HL-60 (cell line): ENCODE results near the gene CACNA1H.

Experiments used
- GABPA ChIP-seq: IDR thresholded peaks from 2 replicates; pipeline ENCODE4 v1.6.1; 2012; ENCODE audit warnings: low read depth
- POLR2AphosphoS5 ChIP-seq: IDR thresholded peaks from 2 replicates; pipeline ENCODE4 v1.6.1; 2012; ENCODE audit warnings: low read depth
- TF ChIP-seq, protein P1 (sequence below): IDR thresholded peaks from one replicate; pipeline ENCODE4 v1.5.1; 2011; ENCODE audit warnings: low read length, control low read depth, inconsistent platforms; ENCODE audit not compliant: insufficient read depth
- TF ChIP-seq, protein P2 (sequence below): IDR thresholded peaks from 2 replicates; pipeline ENCODE4 v1.6.1; 2012; ENCODE audit warnings: low read depth; ENCODE audit not compliant: insufficient replicate concordance

DNA sequence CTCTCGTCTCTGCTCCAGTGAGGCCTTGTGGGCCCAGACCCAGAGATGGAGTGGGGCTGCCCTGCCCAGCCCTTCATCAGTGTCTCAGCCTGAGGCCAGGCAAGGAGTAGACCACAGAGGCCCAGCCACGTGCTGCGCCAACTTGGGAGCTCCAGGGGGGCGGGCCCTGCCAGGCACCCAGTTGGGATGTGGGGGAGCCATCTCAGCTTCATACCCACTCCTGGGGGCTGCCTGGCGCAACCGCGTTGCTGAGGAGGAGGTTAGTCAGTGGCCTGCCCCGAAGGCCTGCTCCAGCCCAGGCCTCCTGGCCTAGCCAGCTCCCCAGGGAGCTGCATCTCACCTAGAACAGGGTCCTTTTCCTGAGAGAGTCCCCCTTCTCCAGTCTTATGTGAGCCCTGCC is 60.3 kb downstream of the CACNA1H start:
- TF ChIP-seq, protein P1, sequence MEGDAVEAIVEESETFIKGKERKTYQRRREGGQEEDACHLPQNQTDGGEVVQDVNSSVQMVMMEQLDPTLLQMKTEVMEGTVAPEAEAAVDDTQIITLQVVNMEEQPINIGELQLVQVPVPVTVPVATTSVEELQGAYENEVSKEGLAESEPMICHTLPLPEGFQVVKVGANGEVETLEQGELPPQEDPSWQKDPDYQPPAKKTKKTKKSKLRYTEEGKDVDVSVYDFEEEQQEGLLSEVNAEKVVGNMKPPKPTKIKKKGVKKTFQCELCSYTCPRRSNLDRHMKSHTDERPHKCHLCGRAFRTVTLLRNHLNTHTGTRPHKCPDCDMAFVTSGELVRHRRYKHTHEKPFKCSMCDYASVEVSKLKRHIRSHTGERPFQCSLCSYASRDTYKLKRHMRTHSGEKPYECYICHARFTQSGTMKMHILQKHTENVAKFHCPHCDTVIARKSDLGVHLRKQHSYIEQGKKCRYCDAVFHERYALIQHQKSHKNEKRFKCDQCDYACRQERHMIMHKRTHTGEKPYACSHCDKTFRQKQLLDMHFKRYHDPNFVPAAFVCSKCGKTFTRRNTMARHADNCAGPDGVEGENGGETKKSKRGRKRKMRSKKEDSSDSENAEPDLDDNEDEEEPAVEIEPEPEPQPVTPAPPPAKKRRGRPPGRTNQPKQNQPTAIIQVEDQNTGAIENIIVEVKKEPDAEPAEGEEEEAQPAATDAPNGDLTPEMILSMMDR: no peak
- no peak for TF ChIP-seq POLR2AphosphoS5
- TF ChIP-seq GABPA: no peak
- TF ChIP-seq, protein P2, sequence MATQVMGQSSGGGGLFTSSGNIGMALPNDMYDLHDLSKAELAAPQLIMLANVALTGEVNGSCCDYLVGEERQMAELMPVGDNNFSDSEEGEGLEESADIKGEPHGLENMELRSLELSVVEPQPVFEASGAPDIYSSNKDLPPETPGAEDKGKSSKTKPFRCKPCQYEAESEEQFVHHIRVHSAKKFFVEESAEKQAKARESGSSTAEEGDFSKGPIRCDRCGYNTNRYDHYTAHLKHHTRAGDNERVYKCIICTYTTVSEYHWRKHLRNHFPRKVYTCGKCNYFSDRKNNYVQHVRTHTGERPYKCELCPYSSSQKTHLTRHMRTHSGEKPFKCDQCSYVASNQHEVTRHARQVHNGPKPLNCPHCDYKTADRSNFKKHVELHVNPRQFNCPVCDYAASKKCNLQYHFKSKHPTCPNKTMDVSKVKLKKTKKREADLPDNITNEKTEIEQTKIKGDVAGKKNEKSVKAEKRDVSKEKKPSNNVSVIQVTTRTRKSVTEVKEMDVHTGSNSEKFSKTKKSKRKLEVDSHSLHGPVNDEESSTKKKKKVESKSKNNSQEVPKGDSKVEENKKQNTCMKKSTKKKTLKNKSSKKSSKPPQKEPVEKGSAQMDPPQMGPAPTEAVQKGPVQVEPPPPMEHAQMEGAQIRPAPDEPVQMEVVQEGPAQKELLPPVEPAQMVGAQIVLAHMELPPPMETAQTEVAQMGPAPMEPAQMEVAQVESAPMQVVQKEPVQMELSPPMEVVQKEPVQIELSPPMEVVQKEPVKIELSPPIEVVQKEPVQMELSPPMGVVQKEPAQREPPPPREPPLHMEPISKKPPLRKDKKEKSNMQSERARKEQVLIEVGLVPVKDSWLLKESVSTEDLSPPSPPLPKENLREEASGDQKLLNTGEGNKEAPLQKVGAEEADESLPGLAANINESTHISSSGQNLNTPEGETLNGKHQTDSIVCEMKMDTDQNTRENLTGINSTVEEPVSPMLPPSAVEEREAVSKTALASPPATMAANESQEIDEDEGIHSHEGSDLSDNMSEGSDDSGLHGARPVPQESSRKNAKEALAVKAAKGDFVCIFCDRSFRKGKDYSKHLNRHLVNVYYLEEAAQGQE: no peak
